Lower leg skin (tissue), 4 donors: ENCODE measurements around the gene SHLD2. TPM values are rescaled to one million over a fixed set of nuclear protein-coding genes. Genes with fewer than 3 reads are reported as not detected.
"Not testable (repeated sequence)": the region's sequence is repeated elsewhere in the genome, so short reads cannot be mapped to it uniquely, and the experiment has no call there.

Experiments
- DNase-seq, 2 donors: peaks; one replicate each; pipeline ENCODE4 v3.0.0-alpha.2; 2019; ENCODE audit warnings: low spot score in 2 of 2
- H3K4me3 ChIP-seq: fragments of 200-600 bp; sonication (generic); 2 replicates; pipeline ENCODE4 v1.5.1; 2017; ENCODE audit warnings: mild to moderate bottlenecking, low read depth; ENCODE audit not compliant: poor library complexity, severe bottlenecking
- WGBS, 2 donors: methylation state at CpG; one replicate each; pipeline ENCODE4 v1.1.5; 2018; 5-methylcytosine and 5-hydroxymethylcytosine counted together
- intact Hi-C: fragments of 100-400 bp; cut with DNase I; formaldehyde crosslinking; loops from one replicate; pipeline ENCODE4 v1.15.0; 2023; ENCODE audit warnings: low total_unique reads
- total RNA-seq, 4 donors: library from RNA; depleted of rRNA; stranded (reverse); fragments of >200 nt; gene quantifications; one replicate each; pipeline ENCODE4 v1.1.0, GENCODE V29; 2016

The SHLD2 gene
- total RNA-seq, 4 donors from 2014 or later = 14.9 to 26.2 (median 21.6) TPM

DNA sequence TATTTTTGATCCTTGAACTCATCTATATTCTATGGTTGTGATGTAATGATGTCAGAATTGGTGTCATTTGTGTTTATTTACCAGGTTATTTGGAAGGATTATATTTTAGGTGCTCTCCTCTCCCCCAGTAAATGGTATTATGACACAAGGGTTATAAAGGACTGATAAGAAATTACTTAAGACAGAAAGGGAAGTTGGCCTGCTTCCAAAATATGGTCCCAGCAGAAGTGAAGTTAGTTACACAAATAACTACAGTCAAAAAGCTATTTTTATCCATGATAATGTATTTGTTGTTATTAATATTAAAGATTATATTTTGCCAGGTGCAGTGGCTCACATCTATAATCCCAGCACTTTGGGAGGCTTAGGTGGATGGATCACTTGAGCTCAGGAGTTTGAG is 37.2 kb downstream of the SHLD2 start:
- intact Hi-C loops, H3K4me3 ChIP-seq: not testable (repeated sequence)
- DNase-seq = peak in 1 of 2 donors; percentile 42

DNA sequence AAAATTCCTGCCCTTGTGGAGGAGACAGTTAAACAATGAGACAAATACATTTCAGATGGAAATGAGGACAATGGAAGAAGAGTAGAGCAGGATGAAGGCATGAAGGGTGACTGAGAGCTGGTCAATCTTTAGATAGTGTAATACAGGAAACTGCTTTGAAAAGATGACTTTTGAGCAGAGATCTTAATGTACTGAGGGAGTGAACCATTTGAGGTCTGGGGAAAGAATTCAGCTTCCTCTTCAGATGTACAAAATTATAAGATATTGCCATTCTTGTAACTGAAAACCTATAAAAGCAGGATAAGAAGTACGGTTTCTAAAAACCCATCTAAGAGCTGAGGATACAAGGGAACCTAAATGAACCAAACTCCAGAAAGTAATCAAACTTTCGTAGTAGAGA is 38.9 kb downstream of the SHLD2 start:
- intact Hi-C loops, DNase-seq, H3K4me3 ChIP-seq: not testable (repeated sequence)
- WGBS, 2 donors = 61 to 85% methylated on average over 2 of the region's 2 CpGs

DNA sequence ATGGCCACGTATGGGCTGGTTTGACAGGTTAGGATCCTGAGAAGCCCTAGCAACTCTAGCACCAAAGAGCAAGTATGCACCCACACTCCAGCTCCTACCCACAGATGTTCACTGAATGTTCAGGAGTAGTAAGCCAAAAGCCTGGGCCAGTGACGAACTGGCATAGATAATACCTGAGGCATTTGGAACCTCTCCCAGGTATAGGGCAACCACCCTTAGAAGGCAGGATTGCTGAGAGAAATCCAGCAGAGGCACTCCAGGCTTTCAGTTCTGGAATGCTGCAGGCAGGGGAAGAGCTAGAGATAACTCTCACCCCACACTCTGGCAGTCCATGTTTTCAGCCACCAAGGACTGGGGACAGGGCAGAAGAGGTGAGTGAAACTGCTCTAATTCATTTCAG is 39.4 kb downstream of the SHLD2 start:
- DNase-seq = peak in 1 of 2 donors; percentile 23
- H3K4me3 ChIP-seq, intact Hi-C loops: not testable (repeated sequence)
- WGBS, 2 donors = 50 to 70% methylated on average over 2 of the region's 2 CpGs

DNA sequence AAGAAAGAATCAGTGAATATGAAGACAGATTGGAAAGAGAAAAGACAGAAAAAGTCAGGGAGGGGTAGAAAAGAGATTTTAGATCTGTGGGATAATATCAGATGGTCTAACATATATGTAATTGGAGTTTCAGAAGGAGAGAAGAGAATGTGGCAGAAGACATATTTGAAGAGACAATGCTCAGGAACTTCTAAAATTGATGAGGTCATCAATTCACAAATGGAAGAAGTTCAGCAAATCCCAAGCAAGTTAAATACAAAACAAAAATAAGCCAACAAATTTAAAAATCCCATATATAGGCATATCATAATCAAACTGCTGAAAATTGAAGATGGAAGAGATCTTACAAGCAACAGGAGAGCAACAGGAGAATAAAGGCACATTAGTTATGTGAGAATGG is 42.5 kb downstream of the SHLD2 start:
- H3K4me3 ChIP-seq, intact Hi-C loops, DNase-seq: not testable (repeated sequence)

DNA sequence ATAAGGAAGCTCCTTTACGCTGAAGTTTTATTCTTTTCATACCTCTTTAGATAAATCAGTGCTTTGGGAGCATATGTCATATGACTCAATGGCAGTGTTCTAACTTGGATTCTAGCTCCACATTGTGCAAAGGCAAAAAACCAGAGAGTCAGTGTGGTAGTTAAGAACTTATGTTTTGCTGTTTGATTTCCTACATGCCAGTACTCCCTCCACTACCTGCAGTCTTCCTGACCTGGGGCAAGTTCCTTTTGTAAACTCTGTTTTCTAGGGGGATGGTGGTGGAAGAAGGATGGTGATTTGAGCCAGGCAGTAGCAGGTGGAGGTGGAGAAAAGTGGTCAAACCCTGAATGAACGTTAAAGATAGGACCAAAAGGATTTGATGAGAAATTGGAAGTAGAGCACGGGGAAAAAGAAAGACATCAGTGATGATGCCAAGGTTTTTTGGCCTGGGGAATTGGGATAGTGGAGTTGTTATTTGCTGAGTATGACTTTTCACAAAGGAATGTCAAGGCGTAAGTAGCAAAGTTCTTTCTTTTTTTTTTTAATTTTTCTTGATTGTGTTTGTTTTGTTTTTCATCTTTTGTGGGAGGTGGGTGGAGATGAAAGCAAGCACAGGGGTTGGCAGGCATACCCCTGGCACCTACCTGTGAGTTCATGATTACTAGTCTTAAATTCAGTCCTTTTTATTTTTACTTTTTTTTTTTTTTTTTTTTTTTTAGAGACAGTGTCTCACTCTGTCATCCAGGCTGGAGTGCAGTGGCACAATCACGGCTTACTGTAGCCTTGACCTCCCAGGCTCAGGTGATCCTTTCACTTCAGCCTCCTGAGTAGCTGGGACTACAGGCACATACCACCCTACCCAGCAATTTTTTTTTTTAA is 47.5 kb downstream of the SHLD2 start:
- intact Hi-C loops, H3K4me3 ChIP-seq: not testable (repeated sequence)
- DNase-seq = peak in 1 of 2 donors; percentile 41
- WGBS, 2 donors = 30 to 37% methylated on average over 5 of the region's 5 CpGs

DNA sequence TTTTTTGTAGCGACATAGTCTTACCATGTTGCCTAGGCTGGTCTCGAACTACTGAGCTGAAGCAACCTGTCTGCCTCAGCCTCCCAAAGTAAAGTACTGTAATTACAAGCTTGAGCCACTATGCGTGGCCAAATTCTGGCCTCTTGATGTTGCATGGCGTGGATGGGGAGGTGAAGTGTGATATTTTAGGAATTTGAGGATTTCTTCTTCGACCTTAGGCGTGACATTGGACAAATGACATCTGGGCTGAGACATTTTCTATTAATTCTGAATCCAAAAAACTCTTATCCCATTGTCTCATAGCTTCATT is 48.1 kb downstream of the SHLD2 start:
- whole genome bisulfite sequencing, 2 donors = 81 to 83% methylated on average over 6 of the region's 6 CpGs
- H3K4me3 ChIP-seq, DNase-seq, intact Hi-C loops: not testable (repeated sequence)

DNA sequence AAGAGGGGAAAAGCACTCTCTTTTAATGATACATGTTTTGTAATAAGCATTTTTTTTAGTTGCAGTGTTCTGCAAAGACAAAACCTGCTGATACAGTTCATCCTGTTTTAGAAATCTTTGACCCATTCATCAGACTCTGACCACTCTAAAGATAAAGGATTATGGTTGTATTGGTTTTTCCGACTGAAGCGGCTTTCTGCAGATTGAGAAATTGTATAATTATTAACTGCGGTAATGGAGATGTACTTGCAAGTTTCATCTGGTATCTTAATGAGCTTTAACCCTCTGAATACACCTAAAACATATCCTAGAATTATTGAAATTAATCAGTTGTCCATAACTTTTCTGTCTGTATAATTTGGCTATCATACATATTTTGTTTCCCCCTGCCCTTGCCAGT is 50.6 kb downstream of the SHLD2 start:
- DNase-seq, H3K4me3 ChIP-seq, intact Hi-C loops: not testable (repeated sequence)
- 93 to 96% methylated on average over 3 of the region's 3 CpGs for WGBS, 2 donors

DNA sequence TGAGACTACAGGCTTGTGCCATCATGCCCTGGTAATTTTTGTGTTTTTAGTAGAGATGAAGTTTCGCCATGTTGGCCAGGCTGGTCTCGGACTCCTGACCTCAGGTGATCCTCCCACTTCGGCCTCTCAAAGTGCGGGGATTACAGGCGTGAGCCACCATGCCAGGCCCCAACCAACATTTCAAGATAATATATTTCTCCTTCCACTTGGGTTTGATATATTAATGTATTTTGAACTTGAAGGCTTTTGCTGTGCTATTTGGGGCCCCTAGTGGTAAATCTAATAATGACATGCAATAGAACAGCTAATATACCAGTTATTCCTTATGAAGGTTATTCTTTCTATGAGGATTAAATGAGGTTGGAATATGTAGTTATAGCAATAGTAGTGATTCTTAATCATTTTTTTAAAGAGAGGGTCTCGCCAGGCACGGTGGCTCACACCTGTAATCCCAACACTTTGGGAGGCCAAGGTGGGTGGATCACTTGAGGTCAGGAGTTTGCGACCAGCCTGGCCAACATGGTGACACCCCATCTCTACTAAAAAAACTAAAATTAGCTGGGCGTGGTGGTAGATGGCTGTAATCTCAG is 54.1 kb downstream of the SHLD2 start:
- intact Hi-C loops, DNase-seq, H3K4me3 ChIP-seq: not testable (repeated sequence)
- WGBS, 2 donors = 70 to 83% methylated on average over 8 to 9 of the region's 9 CpGs

DNA sequence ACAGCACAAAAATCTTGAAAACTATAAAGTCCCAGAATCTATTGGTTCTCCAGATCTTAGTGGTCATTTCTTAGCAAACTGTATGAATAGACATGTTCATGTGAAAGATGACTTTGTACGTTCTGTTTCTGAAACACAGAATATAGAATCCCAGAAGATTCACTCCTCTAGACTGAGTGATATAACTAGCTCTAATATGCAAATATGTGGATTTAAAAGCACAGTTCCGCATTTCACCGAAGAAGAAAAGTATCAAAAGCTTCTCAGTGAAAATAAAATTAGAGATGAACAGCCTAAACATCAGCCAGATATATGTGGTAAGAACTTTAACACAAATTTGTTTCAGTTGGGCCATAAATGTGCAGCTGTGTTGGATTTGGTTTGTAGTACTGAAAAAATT is 56.5 kb downstream of the SHLD2 start:
- H3K4me3 ChIP-seq, DNase-seq, intact Hi-C loops: not testable (repeated sequence)
- 89 to 90% methylated on average over 3 of the region's 3 CpGs for WGBS, 2 donors

DNA sequence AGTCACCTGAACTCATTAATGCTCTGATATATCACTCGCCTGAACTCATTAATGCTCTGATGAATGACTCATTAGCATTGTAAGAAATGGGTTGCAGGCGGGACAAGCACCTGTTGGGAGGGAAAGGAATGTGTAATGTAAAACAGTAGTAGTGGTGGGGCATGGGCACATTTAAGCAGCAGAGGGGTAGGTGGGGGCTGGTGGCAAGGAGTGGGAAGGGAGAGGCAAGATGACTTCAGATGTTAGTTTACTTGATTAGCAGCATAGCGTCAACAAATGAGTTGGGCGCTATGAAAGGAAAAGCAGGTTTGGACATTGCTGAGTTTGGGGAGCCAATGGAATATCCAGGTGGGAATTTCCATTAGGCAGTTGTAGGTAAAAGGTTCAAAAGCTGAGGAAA is 61.8 kb downstream of the SHLD2 start:
- 82 to 84% methylated on average over 4 of the region's 4 CpGs for WGBS, 2 donors
- H3K4me3 ChIP-seq, DNase-seq, intact Hi-C loops: not testable (repeated sequence)

DNA sequence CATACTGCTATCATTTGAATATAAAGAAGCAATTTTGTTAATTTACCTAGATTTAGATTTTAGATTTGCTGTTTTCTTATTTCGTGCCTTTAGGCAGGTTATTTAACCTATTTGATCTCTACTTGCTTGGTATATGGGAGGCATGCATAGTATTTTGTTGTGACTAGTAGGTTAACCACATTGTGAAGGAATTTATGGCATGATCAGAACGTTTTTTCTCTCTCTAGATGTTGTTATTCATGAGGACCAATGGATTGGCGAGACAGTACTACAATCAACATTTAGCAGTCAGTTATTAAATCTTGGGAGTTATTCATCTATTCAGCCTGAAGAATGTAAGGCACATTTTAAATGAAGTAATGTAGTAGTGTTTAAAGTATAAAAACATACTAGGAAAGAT is 62.8 kb downstream of the SHLD2 start:
- 78% methylated on average over 3 of the region's 3 CpGs for WGBS, 2 donors
- DNase-seq, intact Hi-C loops: not testable (repeated sequence)

DNA sequence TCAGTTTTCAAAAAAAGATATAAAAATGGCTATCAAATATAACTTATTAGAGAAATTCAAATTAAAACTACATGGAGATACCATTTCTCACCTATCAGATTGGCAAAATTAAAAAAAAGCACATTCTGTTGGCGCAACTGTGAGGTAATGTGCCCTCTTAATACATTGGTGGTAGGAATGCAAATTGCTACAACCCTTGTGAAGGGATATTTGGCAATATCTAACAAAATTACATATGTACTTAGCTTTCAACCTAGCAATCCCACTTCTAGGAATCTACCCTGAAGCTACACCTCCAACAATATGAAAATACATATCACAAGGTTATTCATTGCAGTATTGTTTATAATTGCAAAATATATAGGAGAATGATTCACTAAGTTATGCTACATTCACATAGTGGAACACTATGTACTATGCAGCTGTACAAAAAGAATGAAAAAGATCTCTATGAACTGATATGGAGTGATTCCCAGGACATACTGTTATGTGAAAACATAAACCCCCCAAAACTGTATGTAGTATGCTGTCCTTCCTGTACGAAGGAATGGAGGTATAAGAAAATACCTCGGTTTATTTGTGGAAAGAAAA is 67.8 kb downstream of the SHLD2 start:
- intact Hi-C loops, DNase-seq, H3K4me3 ChIP-seq: not testable (repeated sequence)
- 87 to 94% methylated on average over 3 of the region's 3 CpGs for WGBS, 2 donors

More for the DNA sequence above, 62.8 kb downstream of the SHLD2 start:
- not testable (repeated sequence) for H3K4me3 ChIP-seq

DNA sequence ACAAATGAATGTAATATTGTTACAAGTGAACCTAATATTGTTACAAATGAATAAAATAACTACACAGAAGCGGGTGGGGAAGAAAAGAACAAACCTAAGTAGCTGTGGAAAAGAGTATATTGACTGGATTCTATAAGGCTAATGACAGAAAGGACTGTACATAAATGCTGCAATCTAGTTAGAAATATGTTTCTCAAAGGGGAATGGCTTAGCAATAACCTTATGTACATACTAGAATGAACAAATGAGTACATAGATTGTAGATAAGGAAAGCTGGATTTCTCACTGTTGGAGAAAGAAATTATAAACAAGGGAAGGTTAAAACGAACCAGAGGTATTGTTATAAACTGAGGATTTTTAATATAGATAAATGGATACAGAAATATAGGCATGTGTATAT is 68.4 kb downstream of the SHLD2 start:
- H3K4me3 ChIP-seq, DNase-seq, intact Hi-C loops: not testable (repeated sequence)
- 91 to 100% methylated on average over 1 of the region's 2 CpGs for WGBS, 2 donors

DNA sequence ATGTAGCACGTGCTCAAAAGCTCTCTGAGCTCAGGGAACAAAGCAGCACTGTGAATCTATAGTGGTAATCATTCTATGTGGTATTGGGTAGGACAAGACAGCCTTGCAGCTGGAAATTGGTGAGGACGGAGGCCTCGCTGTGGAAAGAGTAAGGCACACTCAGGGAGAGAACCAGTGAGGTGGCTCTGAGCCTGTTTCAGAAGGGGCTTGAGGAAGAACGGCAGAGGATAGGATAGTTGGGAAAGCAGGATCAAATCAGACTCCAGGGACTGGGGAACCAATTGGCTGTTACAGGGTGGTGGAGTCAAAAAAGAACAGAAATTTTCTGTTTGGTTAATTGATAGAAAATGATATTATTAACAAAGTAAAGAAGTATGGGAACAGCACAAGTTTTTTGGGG is 74.9 kb downstream of the SHLD2 start:
- intact Hi-C loops = not testable (repeated sequence)
- WGBS, 2 donors = 88 to 95% methylated on average over 3 to 4 of the region's 4 CpGs

DNA sequence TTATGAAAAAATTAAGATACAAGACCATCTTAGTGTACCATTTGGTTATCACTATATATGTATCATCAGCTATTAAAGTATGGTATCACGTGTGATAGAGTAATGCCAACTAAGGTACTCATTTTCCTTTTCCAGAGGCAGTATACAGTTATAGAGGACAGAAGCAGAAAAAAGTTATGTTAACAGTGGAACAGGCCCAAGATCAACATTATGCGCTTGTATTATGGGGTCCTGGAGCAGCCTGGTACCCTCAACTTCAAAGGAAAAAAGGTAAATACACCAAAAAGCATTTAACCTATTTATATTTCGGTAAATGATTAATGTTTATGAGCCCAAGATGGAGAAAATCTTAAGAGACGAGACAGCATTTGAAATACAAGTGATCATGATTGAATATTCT is 75.7 kb downstream of the SHLD2 start:
- intact Hi-C loops, DNase-seq, H3K4me3 ChIP-seq: not testable (repeated sequence)
- WGBS, 2 donors = 87 to 91% methylated on average over 1 to 2 of the region's 4 CpGs

More for the DNA sequence above, 74.9 kb downstream of the SHLD2 start:
- DNase-seq, H3K4me3 ChIP-seq: not testable (repeated sequence)
